Heart right ventricle (tissue), 16 donors: ENCODE results near the gene GP1BA. TPM values are rescaled to one million over a fixed set of nuclear protein-coding genes. Genes with fewer than 3 reads are reported as not detected.
"Not testable (repeated sequence)": the region's sequence is repeated elsewhere in the genome, so short reads cannot be mapped to it uniquely, and the experiment has no call there.

ENCODE experiments used
- ATAC-seq, 8 donors: fragments of 200-7000 bp; cut with Tn5 transposase; one replicate each; pipeline ENCODE4 v1.9.1; 2020; ENCODE audit warnings: mild to moderate bottlenecking in 8 of 8, moderate library complexity in 8 of 8, moderate number of reproducible peaks in 1 of 8
- DNase-seq, 2 donors: peaks; one replicate each; pipeline ENCODE4 v3.0.0-alpha.2; 2020
- H3K27ac ChIP-seq, 10 donors: fragments of 200-600 bp; sonication (generic) in 2 of 10; one replicate each; pipeline versions ENCODE4 v1.5.0 to v1.8.0; 2020 to 2022; ENCODE audit warnings: mild to moderate bottlenecking in 3 of 10
- H3K27me3 ChIP-seq, 7 donors: fragments of 200-600 bp; one replicate each; pipeline ENCODE4 v1.8.0; 2021 to 2022; ENCODE audit warnings: mild to moderate bottlenecking in 2 of 7
- H3K36me3 ChIP-seq, 9 donors: fragments of 200-600 bp; sonication (generic) in 1 of 9; one replicate each; pipeline versions ENCODE4 v1.5.0 to v1.8.0; 2020 to 2022; ENCODE audit warnings: mild to moderate bottlenecking in 2 of 9
- H3K4me1 ChIP-seq, 9 donors: fragments of 200-600 bp; sonication (generic) in 1 of 9; one replicate each; pipeline versions ENCODE4 v1.5.0 to v1.8.0; 2020 to 2022; ENCODE audit warnings: mild to moderate bottlenecking in 4 of 9
- H3K4me3 ChIP-seq, 10 donors: fragments of 200-600 bp; sonication (generic) in 2 of 10; one replicate each; pipeline versions ENCODE4 v1.5.0 to v1.8.0; 2020 to 2022; ENCODE audit warnings: mild to moderate bottlenecking in 7 of 10, moderate library complexity in 2 of 10
- H3K9me3 ChIP-seq, 11 donors: fragments of 200-600 bp in 10 of 11; sonication (generic) in 2 of 11; one replicate each; pipeline versions ENCODE4 v1.5.0 to v1.8.0; 2013 to 2022; ENCODE audit warnings: mild to moderate bottlenecking in 2 of 11, control low read depth in 1 of 11, moderate library complexity in 1 of 11
- WGBS, 2 donors: extraction: QIAGEN DNeasy Blood & Tissue Kit; methylation state at CpG; one replicate each; pipeline ENCODE4 v1.1.7; 2013; ENCODE audit warnings: inconsistent platforms in 1 of 2; 5-methylcytosine and 5-hydroxymethylcytosine counted together
- intact Hi-C, 10 donors: fragments of 100-400 bp; cut with DNase I; formaldehyde crosslinking; loops; one replicate each; pipeline versions ENCODE4 v1.11.1 to v1.14.2; 2022
- polyA plus RNA-seq, 2 donors: library from polyadenylated mRNA; stranded (reverse); fragments of 200-250 nt; gene quantifications; one replicate each; pipeline ENCODE4 v1.2.3, GENCODE V29; 2013
- total RNA-seq, 10 donors: library from RNA; stranded (reverse); fragmentation: NEBNext Ultra II Directional in 3 of 10; extraction: Animal tissue kit (Norgen Biotek cat#: 25700) in 3 of 10; gene quantifications; one replicate each; pipeline versions ENCODE4 v1.2.1 to v1.2.4, GENCODE V29; 2021 to 2023
- TF ChIP-seq, protein P1 (sequence below), 9 donors: fragments of 200-600 bp; sonication (generic) in 2 of 9; IDR thresholded peaks; one replicate each; pipeline versions ENCODE4 v1.5.0 to v1.8.0; 2021 to 2022; ENCODE audit warnings: antibody characterized with exemption in 9 of 9, mild to moderate bottlenecking in 5 of 9, moderate library complexity in 1 of 9
- donor health status: Arrhythmogenic right ventricular cardiomyopathy.
- donor health status: ischemic (EF 13 %, LVEDD 7.1; RV severe dilation, severe dysfunction).
- donor health status: healthy with polysubstance abuse.
- donor health status: DM: no; HTN: yes; CAD: no.
- donor health status: DM: no; HTN: no; CAD: no.
- donor health status: ischemic (EF 25% LVEDD 6.9; RV normal size, moderate dysfunction).
- donor health status: ischemic (EF 25% LVEDD 5.7; RV mildly dilated, moderate dysfunction).
- donor health status: healthy.
- donor health status: DM: yes; HTN: yes; CAD: no.
- donor health status: Ischemic cardiomyopathy.
- donor health status: ischemic (EF 35%, LVEDD 5.7; RV mildly dilated, moderate dysfunction).
- donor health status: nonischemic (EF 11% LVEDD 7.7; RV severe dilation, severe dysfunction).
- donor health status: DM: yes; HTN: yes; CAD: no.
- donor health status: PGD.
- donor health status: ischemic (EF 29% LVEDD 5.4; RV normal size, mild dysfunction).
- donor health status: nonischemic (EF 23%, LVEDD 6.1; RV moderate dilation, normal function).

Gene GP1BA
- total and polyA plus RNA-seq, 12 donors = 0.04 to 0.53 (median 0.26) TPM; not detected in 5

DNA sequence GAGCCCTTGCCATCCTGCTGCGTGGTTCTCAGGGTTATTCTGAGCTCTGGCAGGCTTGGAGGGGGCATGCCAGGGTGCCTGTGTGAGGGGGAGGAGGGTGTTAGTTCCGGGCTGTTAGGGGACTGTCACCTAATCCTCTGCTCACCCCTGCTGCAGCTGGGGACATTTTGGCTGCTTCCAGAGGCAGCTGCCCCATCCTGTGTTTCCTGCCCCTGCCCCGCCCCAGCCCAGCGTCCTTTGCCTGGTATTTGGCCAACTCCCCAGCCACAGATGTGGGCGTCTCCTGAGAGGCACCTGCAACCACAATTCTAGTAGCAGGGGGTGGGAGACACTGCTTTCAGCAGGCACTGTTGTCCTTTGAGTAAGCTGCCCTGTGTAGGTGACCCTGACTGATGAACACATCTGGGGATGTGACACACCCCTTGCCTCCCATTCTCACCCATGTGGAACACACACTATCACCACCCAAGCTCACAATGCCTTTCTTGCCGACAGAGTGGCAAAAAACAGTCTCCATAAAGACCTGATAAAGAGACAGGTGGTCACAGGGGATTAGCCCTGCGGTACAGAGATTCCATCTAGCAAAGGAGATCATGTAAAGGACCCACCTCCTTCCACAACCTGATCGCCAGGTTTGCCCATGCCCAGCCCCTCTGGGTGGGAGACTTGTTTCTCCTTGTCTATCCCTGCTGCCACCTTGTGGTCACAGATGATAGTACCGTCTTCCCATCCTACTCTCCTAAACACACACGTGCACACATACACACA is 28.8 kb upstream of the GP1BA start, which contains the start of gene CHRNE:
TSS of gene CHRNE (minus strand) at position 48 of the 768 bp plus-strand sequence. CDS start at position 13, 35 bp downstream.
- H3K9me3 ChIP-seq = no peaks in the 10 kb centered on the region
- peak within 1 kb of the TSS in 4 of 10 donors; percentile 13 to 53 (median 20) for H3K4me3 ChIP-seq
- peak in 1 of 2 donors; percentile 81 for DNase-seq
- intact Hi-C loops = loop anchor here in 3 of 10 donors (2.0 to 5.0 kb wide), 3 partner anchors 116 to 191 kb away; partner anchors contain the start of genes ARRB2 (in 1 of the 3), GLTPD2 (in 1 of the 3) and VMO1 (in 1 of the 3)
- H3K27me3 ChIP-seq = peaks cover 0 to 36% (median 21%) of the 10 kb centered on the region in 7 donors
- H3K4me1 ChIP-seq = peaks cover 0 to 49% (median 34%) of the 10 kb centered on the region in 9 donors
- ATAC-seq = peak in 3 of 8 donors; percentile 29 to 40 (median 37)
- H3K36me3 ChIP-seq = no peaks in the 10 kb centered on the region
- peak within 1 kb of the TSS in 9 of 10 donors; percentile 25 to 71 (median 59) for H3K27ac ChIP-seq
- TF ChIP-seq, protein P1, sequence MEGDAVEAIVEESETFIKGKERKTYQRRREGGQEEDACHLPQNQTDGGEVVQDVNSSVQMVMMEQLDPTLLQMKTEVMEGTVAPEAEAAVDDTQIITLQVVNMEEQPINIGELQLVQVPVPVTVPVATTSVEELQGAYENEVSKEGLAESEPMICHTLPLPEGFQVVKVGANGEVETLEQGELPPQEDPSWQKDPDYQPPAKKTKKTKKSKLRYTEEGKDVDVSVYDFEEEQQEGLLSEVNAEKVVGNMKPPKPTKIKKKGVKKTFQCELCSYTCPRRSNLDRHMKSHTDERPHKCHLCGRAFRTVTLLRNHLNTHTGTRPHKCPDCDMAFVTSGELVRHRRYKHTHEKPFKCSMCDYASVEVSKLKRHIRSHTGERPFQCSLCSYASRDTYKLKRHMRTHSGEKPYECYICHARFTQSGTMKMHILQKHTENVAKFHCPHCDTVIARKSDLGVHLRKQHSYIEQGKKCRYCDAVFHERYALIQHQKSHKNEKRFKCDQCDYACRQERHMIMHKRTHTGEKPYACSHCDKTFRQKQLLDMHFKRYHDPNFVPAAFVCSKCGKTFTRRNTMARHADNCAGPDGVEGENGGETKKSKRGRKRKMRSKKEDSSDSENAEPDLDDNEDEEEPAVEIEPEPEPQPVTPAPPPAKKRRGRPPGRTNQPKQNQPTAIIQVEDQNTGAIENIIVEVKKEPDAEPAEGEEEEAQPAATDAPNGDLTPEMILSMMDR (IDR thresholded peaks at IDR 0.05) = peak; percentile 50 to 88 (median 77)
- 21 to 24% methylated on average over 10 of the region's 10 CpGs for WGBS, 2 donors

DNA sequence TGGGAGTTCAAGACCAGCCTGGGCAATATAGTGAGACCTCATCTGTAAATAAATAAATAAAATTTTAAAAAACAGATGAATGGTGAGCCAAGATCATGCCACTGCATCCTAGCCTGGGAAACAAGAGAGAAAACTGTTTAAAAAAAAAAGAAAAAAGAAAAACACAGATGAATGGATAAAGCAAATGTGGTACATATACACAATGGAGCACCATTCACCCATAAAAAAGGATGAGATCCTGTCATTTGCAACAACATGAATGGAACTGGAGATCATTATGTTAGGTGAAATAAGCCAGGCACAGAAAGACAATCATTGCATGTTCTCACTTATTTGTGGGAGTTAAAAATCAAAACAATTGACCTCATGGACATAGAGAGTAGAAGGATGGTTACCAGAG is 25.4 kb upstream of the GP1BA start:
- H3K27ac ChIP-seq, H3K9me3 ChIP-seq, ATAC-seq, H3K36me3 ChIP-seq, H3K4me3 ChIP-seq, H3K27me3 ChIP-seq, DNase-seq: not testable (repeated sequence)
- intact Hi-C loops = loop anchor here in 7 of 10 donors (5.0 kb wide), 4 partner anchors 41 to 156 kb away; partner anchors contain the start of genes CAMTA2 (in 3 of the 7), SPAG7 (in 2 of the 7) and PFN1 (in 1 of the 7)
- H3K4me1 ChIP-seq = peaks cover 0 to 35% (median 22%) of the 10 kb centered on the region in 9 donors

DNA sequence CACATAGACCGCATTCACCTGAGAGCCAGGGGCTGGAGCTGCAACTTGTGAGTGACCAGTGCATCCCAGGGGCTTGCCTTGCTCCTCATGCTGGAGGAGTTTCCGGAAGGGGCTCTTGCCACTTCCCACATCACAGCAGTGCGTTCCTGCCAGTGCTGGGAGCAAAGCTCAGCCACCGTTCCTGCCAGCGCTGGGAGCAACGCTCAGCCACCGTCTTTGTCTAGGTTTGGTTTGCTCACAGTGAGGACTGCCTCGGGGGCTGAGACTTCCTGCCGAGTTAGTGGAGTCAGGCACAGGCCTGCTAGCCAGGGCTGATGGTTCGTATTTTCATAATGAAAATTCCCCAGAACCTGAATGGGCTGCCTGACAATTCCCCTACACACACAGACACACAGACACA is 23.8 kb upstream of the GP1BA start:
- TF ChIP-seq, protein P1 (IDR thresholded peaks at IDR 0.05) = no peak
- Histone ChIP-seq H3K27me3 (no peaks in the 10 kb centered on the region), H3K36me3 (no peaks in the 10 kb centered on the region), H3K4me1 (peaks cover 0 to 24% (median 12%) of the 10 kb centered on the region in 9 donors), H3K4me3 (no peak overlapping the region), H3K27ac (peak overlapping the region in 9 of 10 donors; percentile 28 to 73 (median 56)), H3K9me3 (no peaks in the 10 kb centered on the region)
- ATAC-seq (peak in 6 of 8 donors; percentile 18 to 55 (median 38)), DNase-seq (no peak)
- 51 to 52% methylated on average over 10 of the region's 10 CpGs for WGBS, 2 donors
- intact Hi-C loops = loop anchor here in 8 of 10 donors (2.0 to 5.0 kb wide), 6 partner anchors 39 to 154 kb away; partner anchors contain the start of genes CAMTA2 (in 4 of the 8), SPAG7 (in 2 of the 8) and PFN1 (in 1 of the 8)

DNA sequence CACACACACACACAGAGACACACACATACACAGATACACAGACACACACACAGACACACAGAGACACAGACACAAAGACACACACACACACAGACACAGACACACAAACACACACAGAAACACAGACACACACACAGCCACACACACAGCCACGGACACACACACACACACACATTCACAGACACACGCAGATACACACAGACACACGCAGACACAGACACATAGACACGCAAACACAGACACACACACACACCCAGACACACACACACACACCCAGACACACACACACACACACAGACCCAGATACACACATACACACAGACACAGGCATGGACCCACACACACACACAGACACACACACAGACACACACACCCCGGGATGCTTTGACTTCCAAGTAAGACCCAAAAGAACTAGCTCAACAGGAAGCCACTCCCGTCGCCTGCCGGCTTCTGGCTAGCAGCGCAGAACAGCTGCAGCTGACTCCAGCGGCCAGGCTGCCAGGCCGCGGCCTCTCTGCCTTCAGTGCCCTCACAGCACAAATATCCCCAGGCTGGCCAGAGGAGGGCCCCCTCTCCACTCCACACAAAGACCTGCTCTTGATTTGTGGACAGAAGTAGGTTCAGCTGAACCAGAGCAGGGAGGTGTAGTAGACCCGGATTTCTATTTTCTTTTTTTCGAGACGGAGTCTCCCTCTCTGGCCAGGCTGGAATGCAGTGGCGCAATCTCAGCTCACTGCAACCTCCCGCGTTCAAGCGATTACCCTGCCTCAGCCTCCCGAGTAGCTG is 23.2 kb upstream of the GP1BA start:
- no peaks in the 10 kb centered on the region for H3K27me3 ChIP-seq
- H3K4me3 ChIP-seq = peak overlapping the region in 2 of 10 donors; percentile 0 to 4
- intact Hi-C loops = loop anchor here in 8 of 10 donors (1.0 to 5.0 kb wide), 9 partner anchors 38 to 154 kb away; partner anchors contain the start of genes CAMTA2 (in 5 of the 8), SPAG7 (in 3 of the 8) and PFN1 (in 1 of the 8)
- DNase-seq (peak; percentile 90), ATAC-seq (peak; percentile 95 to 98 (median 98))
- peak overlapping the region in 9 of 10 donors; percentile 16 to 73 (median 63) for H3K27ac ChIP-seq
- TF ChIP-seq, protein P1 (IDR thresholded peaks at IDR 0.05) = peak; percentile 76 to 95 (median 89)
- H3K9me3 ChIP-seq = no peaks in the 10 kb centered on the region
- peaks cover 0 to 19% (median 9%) of the 10 kb centered on the region in 9 donors for H3K4me1 ChIP-seq
- 19 to 22% methylated on average over 20 of the region's 20 CpGs for WGBS, 2 donors
- H3K36me3 ChIP-seq = no peaks in the 10 kb centered on the region
